IMR-90 (cell line): Measurements from ENCODE around the gene SGCA. TPM values are rescaled to one million over a fixed set of nuclear protein-coding genes. Genes with fewer than 3 reads are reported as not detected.

Experiments
- ATAC-seq: fragments of 200-7000 bp; cut with Tn5 transposase; 2 replicates; pipeline ENCODE4 v1.9.1; 2020; ENCODE audit warnings: low read depth, mild to moderate bottlenecking, moderate library complexity
- BruUV-seq: library from RNA; stranded (reverse); fragments of 400-500 nt; replicated peaks from 2 replicates; lab custom pipeline; 2021; lab: Mats Ljungman, UMichigan
- CTCF ChIA-PET: fragments of 300-600 bp; formaldehyde crosslinking; extraction: SDS; loops from one replicate; lab custom pipeline; 2021; ENCODE audit warnings: antibody characterized with exemption; lab: Yijun Ruan, JAX
- POLR2A ChIA-PET: fragments of 300-600 bp; sonication (Branson Sonifier 250); formaldehyde crosslinking; loops from one replicate; lab custom pipeline; 2022; ENCODE audit warnings: antibody characterized with exemption; ENCODE audit not compliant: unreplicated experiment; lab: Charles Lee
- DNase-seq: peaks from one replicate; pipeline ENCODE4 v3.0.0; 2013
- H2AFZ ChIP-seq: replicated peaks from 2 replicates; pipeline ENCODE3; 2013; ENCODE audit warnings: low read length, mild to moderate bottlenecking; ENCODE audit not compliant: poor library complexity
- H2AK5ac ChIP-seq: 2 replicates; pipeline ENCODE4 v1.6.1; 2013; ENCODE audit warnings: low read depth, low read length, inconsistent platforms
- H2AK9ac ChIP-seq: replicated peaks from 2 replicates; pipeline ENCODE3; 2013; ENCODE audit warnings: mild to moderate bottlenecking, low read depth, low read length, moderate library complexity; ENCODE audit not compliant: poor library complexity
- H2BK120ac ChIP-seq: 2 replicates; pipeline ENCODE4 v1.6.1; 2013; ENCODE audit warnings: low read depth, low read length, inconsistent platforms
- H2BK15ac ChIP-seq: 3 replicates; pipeline ENCODE4 v1.6.1; 2013; ENCODE audit warnings: low read depth, low read length, inconsistent platforms
- H2BK20ac ChIP-seq: 2 replicates; pipeline ENCODE4 v1.6.1; 2013; ENCODE audit warnings: low read depth, mild to moderate bottlenecking, inconsistent platforms, low read length, moderate library complexity
- H2BK5ac ChIP-seq: 2 replicates; pipeline ENCODE4 v1.6.1; 2013; ENCODE audit warnings: mild to moderate bottlenecking, low read depth, low read length, inconsistent platforms; ENCODE audit not compliant: poor library complexity, severe bottlenecking
- H3K14ac ChIP-seq: replicated peaks from 2 replicates; pipeline ENCODE4 v1.6.1; 2013; ENCODE audit warnings: low read depth, low read length, inconsistent platforms
- H3K18ac ChIP-seq: 2 replicates; pipeline ENCODE4 v1.6.1; 2013; ENCODE audit warnings: low read depth, low read length, control low read depth
- H3K23ac ChIP-seq: 2 replicates; pipeline ENCODE4 v1.6.1; 2013; ENCODE audit warnings: low read depth, low read length, inconsistent platforms
- H3K27ac ChIP-seq: 2 replicates; pipeline ENCODE4 v1.5.1; 2013; ENCODE audit warnings: mild to moderate bottlenecking, control low read depth, low read length; ENCODE audit not compliant: insufficient read depth
- H3K27me3 ChIP-seq: 2 replicates; pipeline ENCODE4 v1.6.1; 2013; ENCODE audit warnings: low read length; ENCODE audit not compliant: control insufficient read depth, insufficient read depth
- H3K36me3 ChIP-seq: 2 replicates; pipeline ENCODE4 v1.6.1; 2013; ENCODE audit warnings: low read length, mixed read lengths; ENCODE audit not compliant: control insufficient read depth, insufficient read depth
- H3K4ac ChIP-seq: 2 replicates; pipeline ENCODE4 v1.6.1; 2013; ENCODE audit warnings: low read depth, low read length, inconsistent platforms
- H3K4me1 ChIP-seq: 2 replicates; pipeline ENCODE4 v1.6.1; 2013; ENCODE audit warnings: low read length, mixed read lengths; ENCODE audit not compliant: control insufficient read depth, insufficient read depth
- H3K4me2 ChIP-seq: 2 replicates; pipeline ENCODE4 v1.6.1; 2013; ENCODE audit warnings: low read depth, mild to moderate bottlenecking, control low read depth, low read length, moderate library complexity
- H3K4me3 ChIP-seq: 2 replicates; pipeline ENCODE4 v1.5.1; 2013; ENCODE audit warnings: low read depth, mild to moderate bottlenecking, control low read depth, low read length, moderate library complexity; ENCODE audit not compliant: insufficient read depth
- H3K56ac ChIP-seq: 2 replicates; pipeline ENCODE4 v1.6.1; 2013; ENCODE audit warnings: low read length, inconsistent platforms; ENCODE audit not compliant: insufficient read depth; ENCODE audit errors: extremely low read depth
- H3K79me1 ChIP-seq, 2 experiments: 2 replicates each; pipeline ENCODE4 v1.6.1; 2013; ENCODE audit warnings: low read length in 2 of 2, inconsistent platforms in 1 of 2, low read depth in 1 of 2
- H3K9ac ChIP-seq: 2 replicates; pipeline ENCODE4 v1.6.1; 2013; ENCODE audit warnings: low read depth, low read length, control low read depth
- H3K9me1 ChIP-seq: 2 replicates; pipeline ENCODE4 v1.6.1; 2013; ENCODE audit warnings: low read length, inconsistent platforms; ENCODE audit not compliant: insufficient read depth
- H3K9me3 ChIP-seq: 2 replicates; pipeline ENCODE4 v1.6.1; 2013; ENCODE audit warnings: low read length; ENCODE audit not compliant: control insufficient read depth, insufficient read depth
- H4K20me1 ChIP-seq: 2 replicates; pipeline ENCODE4 v1.6.1; 2013; ENCODE audit warnings: low read length, inconsistent platforms; ENCODE audit not compliant: insufficient read depth
- H4K5ac ChIP-seq: 2 replicates; pipeline ENCODE4 v1.6.1; 2013; ENCODE audit warnings: mild to moderate bottlenecking, low read depth, low read length, control low read depth
- H4K8ac ChIP-seq, 2 experiments: 2 replicates each; pipeline ENCODE4 v1.6.1; 2013; ENCODE audit warnings: low read depth in 2 of 2, low read length in 2 of 2, control low read depth in 1 of 2, inconsistent platforms in 1 of 2
- H4K91ac ChIP-seq: 2 replicates; pipeline ENCODE4 v1.6.1; 2013; ENCODE audit warnings: low read depth, low read length, inconsistent platforms; ENCODE audit not compliant: insufficient read depth
- CHD1 ChIP-seq: IDR thresholded peaks from 2 replicates; pipeline ENCODE4 v1.6.1; 2012; ENCODE audit warnings: low read depth, low read length, improper control_type of control experiment
- CTCF ChIP-seq: conservative IDR thresholded peaks from 2 replicates; pipeline ENCODE4 v1.5.1; 2012; ENCODE audit warnings: mild to moderate bottlenecking, low read depth, low read length, improper control_type of control experiment
- ELK1 ChIP-seq: fragments of 150-350 bp; IDR thresholded peaks from 2 replicates; pipeline ENCODE4 v1.6.1; 2016; ENCODE audit warnings: low read depth, mild to moderate bottlenecking, low read length, moderate library complexity, borderline replicate concordance
- FOS ChIP-seq: fragments of 150-350 bp; IDR thresholded peaks from 2 replicates; pipeline ENCODE4 v1.6.1; 2016; ENCODE audit warnings: low read depth, low read length
- MAFK ChIP-seq: IDR thresholded peaks from 2 replicates; pipeline ENCODE4 v1.6.1; 2012; ENCODE audit warnings: low read depth, low read length, improper control_type of control experiment
- MAZ ChIP-seq: IDR thresholded peaks from 2 replicates; pipeline ENCODE4 v1.6.1; 2012; ENCODE audit warnings: low read depth, mild to moderate bottlenecking, low read length, improper control_type of control experiment, moderate library complexity, borderline replicate concordance
- NFE2L2 ChIP-seq: fragments of 150-350 bp; IDR thresholded peaks from 2 replicates; pipeline ENCODE4 v1.6.1; 2016; ENCODE audit warnings: low read depth, mild to moderate bottlenecking, low read length
- RFX5 ChIP-seq: IDR thresholded peaks from 2 replicates; pipeline ENCODE4 v1.8.0; 2012; ENCODE audit warnings: low read depth, mild to moderate bottlenecking, low read length, moderate library complexity
- SMC3 ChIP-seq: fragments of 150-350 bp; IDR thresholded peaks from 2 replicates; pipeline ENCODE4 v1.6.1; 2016; ENCODE audit warnings: low read depth, mild to moderate bottlenecking, antibody characterized with exemption, low read length, moderate library complexity
- WGBS, 2 experiments: methylation state at CpG; one replicate each; pipeline versions ENCODE4 v1.1.5 to v1.1.7; 2013; ENCODE audit warnings: missing lambda C conversion rate in 2 of 2; ENCODE audit not compliant: insufficient read length in 1 of 2; ENCODE audit errors: extremely low coverage in 2 of 2; 5-methylcytosine and 5-hydroxymethylcytosine counted together
- dilution Hi-C: fragments of 300-500 bp; cut with HindIII; formaldehyde crosslinking; loops from one replicate; pipeline ENCODE4 v1.14.3; 2018; ENCODE audit warnings: low sequenced_read_pairs; ENCODE audit not compliant: unreplicated experiment
- in situ Hi-C: fragments of 300-500 bp; cut with MboI; formaldehyde crosslinking; loops from 3 replicates; pipeline ENCODE4 v1.14.3; 2019; ENCODE audit warnings: low sequenced_read_pairs, inconsistent platforms, mixed read lengths
- intact Hi-C: fragments of 100-400 bp; cut with micrococcal nuclease; formaldehyde crosslinking; loops from 2 replicates; pipeline ENCODE4 v1.10.0; 2022
- polyA plus RNA-seq, 3 experiments: library from polyadenylated mRNA; depleted of rRNA; stranded (reverse); fragments of >200 nt; gene quantifications; 2 replicates each; pipeline ENCODE4 v1.2.3, GENCODE V29; 2012; ENCODE audit warnings: low replicate concordance in 1 of 3
- total RNA-seq: library from RNA; depleted of rRNA; stranded (reverse); fragments of >200 nt; gene quantifications from 2 replicates; pipeline ENCODE4 v1.2.3, GENCODE V29; 2012

Gene SGCA
- total and polyA plus RNA-seq, 2 of the 4 experiments (the other 2 are of a cell fraction), result 0.19 TPM; not detected in 1

- H3K4ac ChIP-seq, result peak overlapping the region; percentile 42; the same call in 1 of the 2 replicates
- in situ Hi-C loops (no loop called here), intact Hi-C loops (no loop called here), dilution Hi-C loops (no loop called here)
- WGBS, 2 experiments, result 63% methylated on average over 1 of the region's 7 CpGs; no CpG with 5 or more reads in 1 of the 2 experiments
- H4K5ac ChIP-seq, result no peak overlapping the region
- no peak overlapping the region for H3K27ac ChIP-seq
- H2AK9ac ChIP-seq, result peak overlapping the region; percentile 24
- TF ChIP-seq SMC3, result no peak
- TF ChIP-seq CHD1, result no peak
- no peak for TF ChIP-seq CTCF
- TF ChIP-seq ELK1, result no peak
- no peak for TF ChIP-seq FOS
- TF ChIP-seq MAZ, result no peak
- TF ChIP-seq MAFK, result no peak
- no peak for TF ChIP-seq RFX5
- no peak for TF ChIP-seq NFE2L2
- no peaks in the 10 kb centered on the region for H3K36me3 ChIP-seq
- H2AK5ac ChIP-seq, result peak overlapping the region; percentile 84
- H3K4me3 ChIP-seq, result no peak overlapping the region
- no peak overlapping the region for H2AFZ ChIP-seq
- no peaks in the 10 kb centered on the region for H3K9me3 ChIP-seq
- H4K91ac ChIP-seq, result no peak overlapping the region; the same call in 1 of the 2 replicates
- no peaks in the 10 kb centered on the region for H4K20me1 ChIP-seq
- ATAC-seq (no peak), DNase-seq (no peak)
- ChIA-PET CTCF (no interaction called here), POLR2A (interaction anchor here (1.2 kb wide), 1 partner anchor 35 kb away, joined by 3 read pairs; no protein-coding TSS in a partner anchor)
- BruUV-seq, result no TSS peak
- H2BK120ac ChIP-seq, result no peak overlapping the region; the same call in none of the 2 replicates
- H3K18ac ChIP-seq, result no peak overlapping the region
- H3K9me1 ChIP-seq, result peaks cover 3% of the 10 kb centered on the region; the same call in 1 of the 2 replicates
- no peak overlapping the region for H3K9ac ChIP-seq
- no peak overlapping the region for H3K4me2 ChIP-seq
- H2BK20ac ChIP-seq, result no peak overlapping the region
- no peak overlapping the region for H3K56ac ChIP-seq
- peak overlapping the region; percentile 37 for H2BK5ac ChIP-seq
- H2BK15ac ChIP-seq, result peak overlapping the region; percentile 86; the same call in 2 of the 3 replicates
- H3K27me3 ChIP-seq, result no peaks in the 10 kb centered on the region
- no peak overlapping the region for H3K14ac ChIP-seq
- H3K23ac ChIP-seq, result peak overlapping the region; percentile 55; the same call in 1 of the 2 replicates
- peaks cover 0 to 2% of the 10 kb centered on the region in 2 experiments; a peak in 1 of 4 replicates for H3K79me1 ChIP-seq
- H4K8ac ChIP-seq, result no peak overlapping the region
- H3K4me1 ChIP-seq, result peaks cover 2% of the 10 kb centered on the region; the same call in 1 of the 2 replicates
Measured at GRCh38 chr17:50166518-50167181, 845 bp downstream of the SGCA start.
